HepG2 (cell line): ENCODE data around the gene WDR27. TPM values are rescaled to one million over a fixed set of nuclear protein-coding genes. Genes with fewer than 3 reads are reported as not detected.

ENCODE experiments used
- ATF4 ChIP-seq, 2 experiments: fragments of 450-650 bp in 1 of 2; sonication (generic) in 1 of 2; formaldehyde crosslinking; IDR thresholded peaks; 2 replicates each; pipeline versions ENCODE4 v1.5.0 to v1.8.0; 2020 to 2022; ENCODE audit warnings: mild to moderate bottlenecking in 1 of 2, missing genetic modification reagents in 1 of 2
- CC2D1A ChIP-seq: sonication (generic); formaldehyde crosslinking; IDR thresholded peaks from 2 replicates; pipeline ENCODE4 v1.8.1; 2023; ENCODE audit warnings: mild to moderate bottlenecking, missing genetic modification reagents
- CTCF ChIP-seq: sonication (generic); formaldehyde crosslinking; IDR thresholded peaks from 2 replicates; pipeline ENCODE4 v1.5.0; 2020; ENCODE audit warnings: mild to moderate bottlenecking, missing genetic modification reagents, moderate library complexity
- FOXA1 ChIP-seq, 2 experiments: fragments of 450-650 bp in 1 of 2; sonication (generic) in 1 of 2; formaldehyde crosslinking in 1 of 2; IDR thresholded peaks; 2 replicates each; pipeline versions ENCODE4 v1.4.0 to v1.6.1; 2016 to 2020; ENCODE audit warnings: missing genetic modification reagents in 1 of 2
- FOXK1 ChIP-seq: sonication (generic); formaldehyde crosslinking; IDR thresholded peaks from 2 replicates; pipeline ENCODE4 v1.4.0; 2020; ENCODE audit warnings: low read depth, missing genetic modification reagents, borderline replicate concordance
- FOXK2 ChIP-seq: fragments of 450-650 bp; IDR thresholded peaks from 2 replicates; pipeline ENCODE4 v1.6.1; 2016
- GATAD1 ChIP-seq: IDR thresholded peaks from 2 replicates; pipeline ENCODE4 v1.6.1; 2016; ENCODE audit warnings: missing genetic modification reagents, missing compliant biosample characterization
- KDM1A ChIP-seq: IDR thresholded peaks from 2 replicates; pipeline ENCODE4 v1.6.1; 2016; ENCODE audit warnings: missing compliant biosample characterization
- NR1H2 ChIP-seq: sonication (generic); formaldehyde crosslinking; IDR thresholded peaks from 2 replicates; pipeline ENCODE4 v1.8.1; 2022; ENCODE audit warnings: low read depth, missing genetic modification reagents, borderline replicate concordance
- THAP9 ChIP-seq: sonication (generic); formaldehyde crosslinking; IDR thresholded peaks from 2 replicates; pipeline ENCODE4; 2020; ENCODE audit warnings: missing genetic modification reagents, mild to moderate bottlenecking, borderline replicate concordance
- ZBTB44 ChIP-seq: sonication (generic); formaldehyde crosslinking; IDR thresholded peaks from 2 replicates; pipeline ENCODE4 v1.4.0; 2020; ENCODE audit warnings: missing genetic modification reagents
- ZNF101 ChIP-seq: sonication (generic); formaldehyde crosslinking; IDR thresholded peaks from 2 replicates; pipeline ENCODE4 v1.4.0; 2020; ENCODE audit warnings: mild to moderate bottlenecking, low read depth, missing genetic modification reagents, borderline replicate concordance
- ZNF142 ChIP-seq: sonication (generic); formaldehyde crosslinking; IDR thresholded peaks from 2 replicates; pipeline ENCODE4 v1.4.0; 2020; ENCODE audit warnings: missing genetic modification reagents
- ZNF354B ChIP-seq: sonication (generic); formaldehyde crosslinking; IDR thresholded peaks from 2 replicates; pipeline ENCODE4 v1.8.0; 2022; ENCODE audit warnings: mild to moderate bottlenecking, missing genetic modification reagents
- polyA plus RNA-seq, 8 experiments: library from polyadenylated mRNA; depleted of rRNA in 3 of 8; stranded (reverse) in 7 of 8; unstranded in 1 of 8; fragments of >200 nt; fragmentation: Illumina TruSeq in 4 of 8; extraction: Trizol in 4 of 8; gene quantifications; 2 replicates each; pipeline versions ENCODE4 v1.2.1 to v1.2.3, GENCODE V29; 2011 to 2016; ENCODE audit warnings: low read depth in 4 of 8, missing spikeins in 1 of 8, mixed read lengths in 1 of 8; ENCODE audit not compliant: insufficient read depth in 1 of 8
- total RNA-seq, 5 experiments: library from RNA; depleted of rRNA; stranded (reverse); fragments of >200 nt; fragmentation: Illumina TruSeq; extraction: Trizol; gene quantifications; 2 replicates each; pipeline ENCODE4 v1.2.3, GENCODE V29; 2016; ENCODE audit warnings: low read depth in 1 of 5

The WDR27 gene
- total and polyA plus RNA-seq, 2 of the 13 experiments (the other 11 are each of a cell fraction or from before 2014, with no cell fraction given): 34.1 to 80.3 TPM

- peak; percentile 1; the same call in 1 of the 2 replicates for TF ChIP-seq ZBTB44 (CRISPR knock-in tag)
- TF ChIP-seq FOXA1 (IDR thresholded peaks at IDR 0.05): no peak
- peak; percentile 80 for TF ChIP-seq FOXA1 (CRISPR knock-in tag; IDR thresholded peaks at IDR 0.05)
- TF ChIP-seq KDM1A (CRISPR knock-in tag): peak; percentile 73
- peak in 1 of 2 experiments; percentile 75; a peak in 1 of 4 replicates for TF ChIP-seq ATF4 (CRISPR knock-in tag; IDR thresholded peaks at IDR 0.05)
- TF ChIP-seq THAP9 (CRISPR knock-in tag): peak; percentile 85; the same call in 1 of the 2 replicates
- TF ChIP-seq FOXK1: peak; percentile 84
- TF ChIP-seq ZNF101 (CRISPR knock-in tag): no peak
- no peak for TF ChIP-seq NR1H2 (CRISPR knock-in tag)
- TF ChIP-seq CTCF (CRISPR knock-in tag): no peak
- TF ChIP-seq ZNF142 (CRISPR knock-in tag): peak; percentile 21; the same call in 1 of the 2 replicates
- TF ChIP-seq ZNF354B: no peak
- TF ChIP-seq GATAD1 (CRISPR knock-in tag): peak; percentile 46; the same call in 1 of the 2 replicates
- no peak for TF ChIP-seq CC2D1A
- no peak for TF ChIP-seq FOXK2
Measured at GRCh38 chr6:169725125-169726048, 23.6 kb upstream of the WDR27 start (continued).
